ENCODE measurements around the gene SLC9A9.

Gene SLC9A9

DNA sequence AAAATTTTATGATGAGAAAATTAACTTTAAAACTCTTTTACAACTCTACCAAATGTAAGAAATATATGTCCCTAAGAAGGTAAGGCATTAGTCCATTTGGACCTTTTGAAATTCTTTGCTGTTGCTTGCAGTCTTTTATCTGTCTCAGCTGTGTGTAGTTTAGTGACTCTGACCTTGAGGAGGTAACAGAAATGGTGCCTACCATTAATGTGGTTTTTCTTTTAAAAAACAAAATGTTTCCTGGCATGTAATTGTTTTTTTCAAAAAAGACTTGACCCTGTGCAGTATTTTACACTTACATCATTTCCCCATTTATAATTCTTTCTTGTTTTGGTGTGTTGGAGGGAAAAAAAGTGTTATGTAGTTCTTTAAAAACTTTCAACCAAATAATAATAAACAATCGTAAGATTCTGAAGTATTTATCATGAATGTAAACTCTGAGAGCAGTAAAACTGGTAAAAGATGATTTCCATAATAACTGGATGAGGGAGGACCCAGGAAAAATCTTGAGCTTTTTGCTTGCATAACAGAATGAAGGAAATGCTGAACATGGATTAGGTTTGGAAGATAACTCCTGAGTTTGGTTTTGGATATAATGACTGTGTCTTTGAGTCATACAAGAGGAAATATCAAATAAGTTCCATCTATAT lies 503.6 kb downstream of the SLC9A9 start:
- DNase-seq, result no peak
- TF ChIP-seq, protein P1, sequence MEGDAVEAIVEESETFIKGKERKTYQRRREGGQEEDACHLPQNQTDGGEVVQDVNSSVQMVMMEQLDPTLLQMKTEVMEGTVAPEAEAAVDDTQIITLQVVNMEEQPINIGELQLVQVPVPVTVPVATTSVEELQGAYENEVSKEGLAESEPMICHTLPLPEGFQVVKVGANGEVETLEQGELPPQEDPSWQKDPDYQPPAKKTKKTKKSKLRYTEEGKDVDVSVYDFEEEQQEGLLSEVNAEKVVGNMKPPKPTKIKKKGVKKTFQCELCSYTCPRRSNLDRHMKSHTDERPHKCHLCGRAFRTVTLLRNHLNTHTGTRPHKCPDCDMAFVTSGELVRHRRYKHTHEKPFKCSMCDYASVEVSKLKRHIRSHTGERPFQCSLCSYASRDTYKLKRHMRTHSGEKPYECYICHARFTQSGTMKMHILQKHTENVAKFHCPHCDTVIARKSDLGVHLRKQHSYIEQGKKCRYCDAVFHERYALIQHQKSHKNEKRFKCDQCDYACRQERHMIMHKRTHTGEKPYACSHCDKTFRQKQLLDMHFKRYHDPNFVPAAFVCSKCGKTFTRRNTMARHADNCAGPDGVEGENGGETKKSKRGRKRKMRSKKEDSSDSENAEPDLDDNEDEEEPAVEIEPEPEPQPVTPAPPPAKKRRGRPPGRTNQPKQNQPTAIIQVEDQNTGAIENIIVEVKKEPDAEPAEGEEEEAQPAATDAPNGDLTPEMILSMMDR (IDR thresholded peaks at IDR 0.05), result no peak
- Mint-ChIP-seq H3K27me3 (ENCODE audit: low read depth, poor library complexity) (peaks cover 8% of the 10 kb centered on the region), H3K9me3 (no peaks in the 10 kb centered on the region), H3K4me1 (peaks cover 5% of the 10 kb centered on the region), H3K4me3 (no peak overlapping the region), H3K36me3 (ENCODE audit: low read depth) (no peaks in the 10 kb centered on the region), H3K27ac (no peak overlapping the region)

DNA sequence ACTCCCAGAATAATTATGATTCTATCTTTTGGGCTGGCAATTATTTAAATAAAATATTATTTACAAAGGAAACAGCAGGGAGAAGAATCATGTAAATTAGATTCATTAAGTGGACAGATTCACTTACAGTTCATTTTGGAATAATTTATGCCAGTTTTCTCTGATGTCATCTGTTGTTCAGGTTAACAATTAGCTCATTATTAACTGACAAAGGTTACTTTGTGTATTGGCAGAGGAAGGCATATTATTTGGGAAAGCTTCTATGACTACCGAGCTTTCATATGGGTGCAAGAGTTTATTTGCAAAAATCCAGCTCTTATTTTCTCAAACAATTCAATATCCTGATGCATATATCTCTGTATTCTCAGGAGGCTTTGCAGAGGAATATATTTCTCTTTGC lies 504.3 kb downstream of the SLC9A9 start:
- H3K4me3 Mint-ChIP-seq, result no peak overlapping the region
- H3K27ac Mint-ChIP-seq, result no peak overlapping the region
- H3K9me3 Mint-ChIP-seq, result no peaks in the 10 kb centered on the region
- H3K36me3 Mint-ChIP-seq (ENCODE audit: low read depth), result no peaks in the 10 kb centered on the region
- DNase-seq, result no peak
- H3K27me3 Mint-ChIP-seq (ENCODE audit: low read depth, poor library complexity), result peaks cover 8% of the 10 kb centered on the region
- TF ChIP-seq, protein P1 (IDR thresholded peaks at IDR 0.05), result no peak
- H3K4me1 Mint-ChIP-seq, result peaks cover 5% of the 10 kb centered on the region

DNA sequence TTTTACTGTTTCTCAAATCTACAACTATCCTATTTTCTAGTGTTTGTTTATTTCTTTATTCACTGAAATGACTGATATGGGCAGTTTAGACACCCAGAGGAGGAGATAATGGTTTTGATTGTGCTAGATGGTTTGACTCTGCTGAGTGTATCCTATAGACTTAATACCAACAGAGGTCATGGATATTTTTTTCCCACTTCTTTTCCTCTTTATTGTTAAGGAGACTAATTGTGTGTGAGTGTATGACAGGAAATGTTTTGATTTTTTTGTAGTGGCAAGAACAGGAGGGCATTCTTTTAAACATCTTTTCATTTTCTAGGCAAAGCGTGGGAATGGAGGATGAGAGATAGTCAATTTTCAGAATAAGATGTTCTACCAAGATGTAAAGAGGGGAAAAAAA lies 505.2 kb downstream of the SLC9A9 start:
- Mint-ChIP-seq H3K27ac (no peak overlapping the region), H3K9me3 (no peaks in the 10 kb centered on the region), H3K4me3 (no peak overlapping the region), H3K36me3 (ENCODE audit: low read depth) (no peaks in the 10 kb centered on the region), H3K27me3 (ENCODE audit: low read depth, poor library complexity) (peaks cover 8% of the 10 kb centered on the region), H3K4me1 (peaks cover under 1% of the 10 kb centered on the region)
- TF ChIP-seq, protein P1 (IDR thresholded peaks at IDR 0.05), result no peak
- no peak for DNase-seq

DNA sequence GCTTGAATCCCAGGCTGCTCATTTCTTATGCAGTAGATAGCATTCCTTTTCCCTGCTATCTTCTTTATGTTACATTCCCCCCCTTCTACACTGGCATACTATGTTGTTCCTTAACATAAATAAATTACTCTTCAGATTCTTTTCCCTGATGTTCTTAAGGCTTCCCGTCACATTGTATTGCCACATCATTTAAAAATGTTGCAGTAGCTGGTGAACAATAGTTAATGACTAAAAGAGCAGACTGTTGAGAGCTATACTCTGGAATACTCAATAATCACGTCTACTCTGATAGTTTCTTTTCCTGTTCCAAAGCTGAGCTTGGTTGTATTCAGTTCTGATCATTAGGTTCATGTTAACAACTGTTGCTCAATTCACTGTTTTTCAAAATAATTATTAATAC lies 508.8 kb downstream of the SLC9A9 start:
- H3K27me3 Mint-ChIP-seq (ENCODE audit: low read depth, poor library complexity), result peaks cover 3% of the 10 kb centered on the region
- peaks cover 14% of the 10 kb centered on the region for H3K9me3 Mint-ChIP-seq
- TF ChIP-seq, protein P1 (IDR thresholded peaks at IDR 0.05), result no peak
- H3K27ac Mint-ChIP-seq, result no peak overlapping the region
- peaks cover 19% of the 10 kb centered on the region for H3K4me1 Mint-ChIP-seq
- no peaks in the 10 kb centered on the region for H3K36me3 Mint-ChIP-seq (ENCODE audit: low read depth)
- DNase-seq, result no peak
- H3K4me3 Mint-ChIP-seq, result no peak overlapping the region

DNA sequence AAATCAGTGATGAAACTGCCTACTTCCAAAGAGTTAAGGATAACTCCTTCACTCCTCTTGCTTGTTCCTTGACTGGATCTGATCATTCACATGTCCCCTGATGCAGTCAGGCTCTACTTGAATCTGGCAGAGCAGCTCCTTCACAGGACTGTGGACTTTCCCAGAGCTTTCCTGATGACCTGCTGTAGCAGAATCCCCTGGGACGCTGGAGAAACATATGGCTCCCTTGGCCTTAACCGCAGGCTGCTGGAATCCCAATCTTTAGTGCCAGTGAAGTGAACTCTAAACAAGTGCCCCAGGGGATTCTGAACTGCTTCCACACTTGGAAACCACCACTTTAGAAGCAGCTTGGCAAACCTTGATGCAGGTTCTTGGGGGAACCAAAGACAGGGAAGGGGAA lies 510.9 kb downstream of the SLC9A9 start:
- Mint-ChIP-seq H3K36me3 (ENCODE audit: low read depth) (no peaks in the 10 kb centered on the region), H3K9me3 (peaks cover 14% of the 10 kb centered on the region), H3K27me3 (ENCODE audit: low read depth, poor library complexity) (peaks cover 3% of the 10 kb centered on the region), H3K4me1 (peaks cover 19% of the 10 kb centered on the region), H3K27ac (peak overlapping the region; percentile 68), H3K4me3 (no peak overlapping the region)
- no peak for DNase-seq
- TF ChIP-seq, protein P1 (IDR thresholded peaks at IDR 0.05), result no peak

DNA sequence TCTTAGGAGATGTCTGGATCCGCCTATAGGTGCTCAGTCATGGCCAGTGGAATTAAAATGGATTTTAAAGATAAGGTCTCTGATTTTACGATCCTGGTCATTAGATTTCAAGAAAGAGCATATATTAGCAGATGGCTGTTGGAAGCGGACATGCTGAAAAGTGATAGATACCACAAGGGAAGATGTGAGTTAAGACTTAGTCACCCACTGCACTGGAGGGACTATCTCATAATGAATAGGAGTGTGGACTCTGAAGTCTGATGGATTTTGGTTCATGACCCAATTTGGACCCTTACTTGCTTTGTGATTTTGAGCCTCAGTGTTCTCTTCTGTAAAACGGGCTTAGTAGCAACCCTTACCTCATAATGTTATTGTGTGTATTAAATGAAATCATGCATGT lies 514.0 kb downstream of the SLC9A9 start:
- peaks cover 39% of the 10 kb centered on the region for H3K4me1 Mint-ChIP-seq
- peaks cover 14% of the 10 kb centered on the region for H3K9me3 Mint-ChIP-seq
- no peaks in the 10 kb centered on the region for H3K36me3 Mint-ChIP-seq (ENCODE audit: low read depth)
- no peak overlapping the region for H3K27ac Mint-ChIP-seq
- H3K27me3 Mint-ChIP-seq (ENCODE audit: low read depth, poor library complexity), result no peaks in the 10 kb centered on the region
- H3K4me3 Mint-ChIP-seq, result no peak overlapping the region
- TF ChIP-seq, protein P1 (IDR thresholded peaks at IDR 0.05), result no peak
- no peak for DNase-seq

Measured in nephron progenitor cell (in vitro differentiated cells).